NCI-H345 treated with DMSO at 0.1 percent for 48 hours (cell line): Measurements from ENCODE around the gene CPSF4.
"Not testable (repeated sequence)": the region's sequence is repeated elsewhere in the genome, so short reads cannot be mapped to it uniquely, and the experiment has no call there.

Source experiments
- DNase-seq: peaks from one replicate; lab custom pipeline; 2025; ENCODE audit not compliant: unreplicated experiment; lab: John Stamatoyannopoulos, UW

CPSF4 gene

GRCh38 chr7:99485094-99485493, 46.4 kb downstream of the CPSF4 start:
- DNase-seq, result no peak

- DNase-seq, result no peak
Measured at GRCh38 chr7:99489235-99489634, 50.5 kb downstream of the CPSF4 start.

DNA sequence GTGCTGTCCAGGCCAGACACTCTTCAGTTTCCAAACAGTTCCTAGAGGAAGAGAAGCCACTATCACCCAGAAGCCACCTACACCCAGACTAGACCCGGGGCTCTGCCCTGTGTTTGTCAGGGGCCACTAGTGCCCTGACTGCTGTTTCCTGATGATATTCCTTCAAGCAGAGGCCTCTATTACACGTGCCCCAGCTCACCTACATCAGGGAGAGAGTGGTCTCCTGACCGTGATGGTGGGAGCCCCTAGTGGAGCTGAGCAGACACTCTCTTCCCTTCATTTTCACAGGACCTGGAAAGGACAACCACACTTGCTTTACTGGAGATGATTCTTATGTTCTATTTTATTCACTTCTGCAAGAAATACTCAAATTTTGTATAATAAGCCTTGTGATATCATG, 52.1 kb downstream of the CPSF4 start:
- no peak for DNase-seq

GRCh38 chr7:99493823-99494222, 55.1 kb downstream of the CPSF4 start:
- DNase-seq, result no peak

- DNase-seq, result no peak
Measured at GRCh38 chr7:99497766-99498545, 59.2 kb downstream of the CPSF4 start.

DNA sequence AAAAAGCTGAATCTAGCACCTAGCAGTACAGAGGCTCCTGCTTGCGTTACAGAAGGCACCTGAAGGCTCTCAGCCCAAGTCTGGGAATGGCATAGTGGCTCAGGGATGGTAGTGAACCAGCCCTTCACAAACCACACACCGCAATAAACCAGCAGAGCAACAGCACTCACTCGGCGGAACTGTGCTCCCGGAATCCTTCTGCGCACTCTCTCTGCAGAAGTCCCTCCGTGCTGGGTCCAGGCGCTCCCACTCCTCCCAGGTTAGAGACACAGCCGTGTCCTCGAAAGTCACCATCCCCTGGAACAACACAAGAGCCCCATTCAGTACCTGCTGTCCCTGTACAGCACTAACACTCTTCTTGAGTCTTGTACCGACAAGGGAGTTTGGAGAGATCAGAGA, 59.8 kb downstream of the CPSF4 start:
- no peak for DNase-seq

- DNase-seq, result no peak
Measured at GRCh38 chr7:99499371-99499720, 60.6 kb downstream of the CPSF4 start.

DNA sequence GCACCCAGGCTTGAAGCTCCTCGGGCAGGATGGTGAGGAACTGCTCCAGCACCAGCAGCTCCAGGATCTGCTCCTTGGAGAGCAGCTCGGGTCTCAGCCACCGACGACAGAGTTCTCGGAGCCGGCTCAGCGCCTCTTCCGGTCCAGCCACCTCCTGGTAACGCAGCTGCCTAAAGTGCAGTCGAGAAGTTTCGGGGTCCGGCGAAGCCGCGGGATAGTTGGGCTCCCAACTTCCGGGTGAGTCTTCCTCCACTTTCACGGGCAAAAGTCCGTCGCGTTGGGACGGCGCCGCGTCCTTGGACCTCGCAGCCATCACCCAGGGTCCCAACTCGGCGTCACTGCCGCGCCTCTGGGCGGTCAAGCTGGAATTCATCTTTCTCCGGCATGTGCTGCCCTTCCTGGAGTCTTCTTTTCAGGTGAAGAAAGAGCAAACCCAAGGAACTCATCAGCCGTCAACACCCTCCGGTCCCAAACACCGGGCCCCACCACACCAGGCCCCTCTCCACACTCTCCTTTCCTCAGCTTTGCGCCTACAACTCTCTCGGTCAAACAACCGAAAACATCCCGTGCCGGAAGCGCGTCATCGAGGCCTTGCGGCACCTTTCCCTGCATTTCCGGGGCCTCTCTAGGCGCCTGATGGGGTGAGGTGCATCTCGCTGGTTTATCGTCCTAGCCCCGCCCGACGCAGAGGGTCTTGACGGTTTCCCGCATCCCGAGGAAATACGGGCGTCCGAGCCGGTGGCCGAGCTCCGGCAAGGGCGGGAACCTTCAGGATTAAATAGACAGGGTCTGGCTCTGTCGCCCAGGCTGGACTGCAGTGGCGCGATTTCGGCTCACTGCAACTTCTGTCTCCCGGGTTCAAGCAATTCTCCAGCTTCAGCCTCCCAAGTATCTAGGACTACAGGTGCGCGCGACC, 61.2 kb downstream of the CPSF4 start, which contains the start of gene ZNF394:
TSS of gene ZNF394 (minus strand) at position 561 of the 916 bp plus-strand sequence. CDS start at position 373, 188 bp downstream.
- DNase-seq, result peak; percentile 84

GRCh38 chr7:99500637-99501009, 61.9 kb downstream of the CPSF4 start:
- no peak for DNase-seq

- DNase-seq, result not testable (repeated sequence)
Measured at GRCh38 chr7:99501236-99501635, 62.5 kb downstream of the CPSF4 start.

GRCh38 chr7:99504281-99504602, 65.5 kb downstream of the CPSF4 start:
- DNase-seq, result peak; percentile 94

DNA sequence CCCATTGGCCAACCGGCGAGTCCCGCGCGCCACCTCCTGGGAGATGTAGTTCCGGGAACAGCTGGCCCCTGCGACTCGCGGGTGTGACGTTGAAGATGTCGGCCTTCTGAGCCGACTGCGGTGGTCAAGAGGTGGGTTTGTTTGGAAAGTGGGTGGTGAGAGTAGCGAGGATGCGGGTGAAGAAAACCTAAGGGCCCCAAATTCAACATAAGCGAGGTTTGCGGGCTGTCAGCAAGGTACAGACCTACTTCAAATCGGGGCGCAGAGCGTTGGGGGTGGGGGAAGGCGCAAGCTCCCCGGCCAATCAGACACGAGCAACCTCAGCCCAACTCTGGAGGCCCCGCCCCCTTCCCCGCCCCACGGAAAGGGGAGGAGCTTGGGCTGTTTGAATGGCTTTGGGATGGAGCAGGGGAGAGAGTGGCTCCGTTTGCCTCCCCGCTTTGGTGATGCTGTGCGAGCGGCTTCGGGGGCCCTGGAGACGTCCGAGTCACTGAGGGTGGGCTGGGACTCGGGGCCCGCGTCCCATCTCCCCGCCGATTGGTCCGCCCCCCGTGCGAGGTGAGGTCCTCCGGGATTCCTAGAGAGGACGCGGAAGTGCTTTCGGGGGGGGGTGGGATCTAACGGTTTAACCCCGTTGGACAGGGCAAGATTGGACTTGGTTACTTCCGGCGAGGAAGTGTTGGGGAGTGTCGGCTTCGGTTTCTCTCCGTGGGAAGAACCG, 66.0 kb downstream of the CPSF4 start, which contains the start of gene ZKSCAN5:
TSS of gene ZKSCAN5 (plus strand) at position 60 of the 721 bp plus-strand sequence. CDS start 1,383 bp downstream, outside the sequence.
- DNase-seq, result peak; percentile 86

DNA sequence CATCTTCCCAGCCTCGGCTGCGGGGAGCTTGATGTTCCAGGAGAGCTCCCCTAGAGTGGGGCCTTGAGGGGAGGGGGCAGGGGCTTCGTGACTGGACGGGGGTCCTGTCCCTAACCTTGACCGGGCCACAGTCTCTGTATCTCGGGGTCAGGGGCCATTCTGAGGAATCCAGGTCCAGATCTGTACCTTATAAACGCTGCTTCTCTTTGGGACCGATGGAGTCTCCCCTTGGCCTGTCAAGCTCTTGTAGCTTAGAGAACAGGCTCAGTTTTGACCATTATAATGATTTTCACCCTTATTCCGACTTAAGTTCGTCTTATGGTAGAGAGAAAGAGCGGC, 66.5 kb downstream of the CPSF4 start:
- DNase-seq, result no peak
